ENCODE results near the gene MTG2.

MTG2 gene

DNA sequence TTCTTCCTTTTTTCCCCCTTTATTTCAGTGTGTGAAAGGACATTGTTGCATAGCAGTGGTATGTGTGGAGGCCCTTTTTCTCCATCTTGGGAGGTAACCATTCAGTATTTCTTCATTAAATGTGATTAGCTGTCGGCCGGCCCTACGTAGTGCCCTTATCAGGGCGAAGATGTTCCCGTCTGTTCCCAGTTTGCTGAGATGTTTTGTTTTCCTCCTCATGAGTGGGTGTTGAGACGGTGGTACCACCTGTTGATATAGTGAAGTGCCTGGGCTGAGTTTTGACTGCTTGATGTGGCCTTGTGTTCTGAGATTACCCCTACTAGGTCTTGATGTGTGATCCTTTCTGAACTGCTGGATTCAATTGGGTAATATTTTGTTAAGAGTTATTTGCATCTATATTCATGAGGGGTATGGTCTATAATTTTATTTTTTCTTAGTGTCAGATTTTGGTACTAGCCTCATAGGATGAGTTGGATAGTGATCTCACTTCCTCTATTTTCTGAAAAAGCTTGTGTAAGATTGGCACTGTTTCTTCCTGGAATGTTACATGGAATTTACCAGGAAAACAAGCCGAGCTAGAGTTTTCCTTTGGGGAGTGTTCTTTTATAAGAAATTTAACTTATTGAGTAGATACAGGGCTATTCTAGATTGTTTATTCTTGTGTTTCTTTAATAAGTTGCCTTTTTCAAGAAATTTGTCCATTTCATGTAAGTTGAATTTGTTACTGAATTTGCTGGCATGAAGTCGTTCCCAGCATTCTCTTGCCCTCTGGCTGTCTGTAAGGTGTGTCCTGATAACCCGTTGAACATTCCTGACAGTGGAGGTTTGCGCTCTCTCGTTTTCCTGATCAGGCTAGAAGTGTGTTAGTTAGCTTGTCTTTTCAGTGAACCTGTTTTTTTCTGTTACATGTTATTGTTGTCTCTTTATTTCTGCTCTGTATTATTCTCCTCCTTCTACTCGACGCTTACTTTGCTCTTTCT lies 4.3 kb downstream of the MTG2 start:
- no peak for DNase-seq (ENCODE audit: low spot score)

DNA sequence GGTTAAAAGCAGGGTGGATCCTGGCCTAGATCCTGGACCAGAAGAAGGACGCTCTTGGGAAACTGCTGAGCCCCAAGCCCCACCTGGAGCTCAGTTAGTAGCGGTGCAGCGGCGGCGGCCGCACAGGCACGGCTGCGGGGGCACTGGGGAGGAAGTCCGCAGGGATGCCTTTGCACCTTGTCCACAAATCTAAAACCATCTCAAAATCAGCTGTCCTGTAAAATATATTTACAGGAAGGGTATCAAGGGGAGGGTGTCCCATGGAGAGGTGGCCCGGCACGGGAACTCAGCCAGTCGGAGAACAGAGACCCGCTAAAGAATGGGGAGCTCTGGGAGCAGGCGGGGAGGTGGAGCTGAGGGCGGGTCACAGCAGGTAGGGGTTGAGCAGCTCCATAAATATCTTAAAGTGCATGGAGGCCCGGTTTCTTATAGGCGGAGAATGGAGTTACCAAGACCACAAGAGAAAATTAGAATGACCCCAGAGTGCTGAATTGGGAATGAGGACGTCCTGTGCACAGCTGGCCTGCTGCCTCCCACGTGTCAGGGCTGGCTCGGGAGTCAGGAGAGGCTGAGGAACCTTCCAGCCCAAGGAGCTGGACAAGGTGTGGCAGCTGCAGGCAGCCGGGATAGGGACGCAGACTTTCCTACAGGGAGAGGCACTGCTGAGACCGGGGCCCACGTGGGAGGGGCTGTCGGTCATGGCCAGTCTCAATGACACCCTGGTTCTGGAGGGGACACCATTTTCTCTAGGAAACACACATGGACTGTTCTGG lies 8.0 kb downstream of the MTG2 start:
- DNase-seq (ENCODE audit: low spot score), result no peak

DNA sequence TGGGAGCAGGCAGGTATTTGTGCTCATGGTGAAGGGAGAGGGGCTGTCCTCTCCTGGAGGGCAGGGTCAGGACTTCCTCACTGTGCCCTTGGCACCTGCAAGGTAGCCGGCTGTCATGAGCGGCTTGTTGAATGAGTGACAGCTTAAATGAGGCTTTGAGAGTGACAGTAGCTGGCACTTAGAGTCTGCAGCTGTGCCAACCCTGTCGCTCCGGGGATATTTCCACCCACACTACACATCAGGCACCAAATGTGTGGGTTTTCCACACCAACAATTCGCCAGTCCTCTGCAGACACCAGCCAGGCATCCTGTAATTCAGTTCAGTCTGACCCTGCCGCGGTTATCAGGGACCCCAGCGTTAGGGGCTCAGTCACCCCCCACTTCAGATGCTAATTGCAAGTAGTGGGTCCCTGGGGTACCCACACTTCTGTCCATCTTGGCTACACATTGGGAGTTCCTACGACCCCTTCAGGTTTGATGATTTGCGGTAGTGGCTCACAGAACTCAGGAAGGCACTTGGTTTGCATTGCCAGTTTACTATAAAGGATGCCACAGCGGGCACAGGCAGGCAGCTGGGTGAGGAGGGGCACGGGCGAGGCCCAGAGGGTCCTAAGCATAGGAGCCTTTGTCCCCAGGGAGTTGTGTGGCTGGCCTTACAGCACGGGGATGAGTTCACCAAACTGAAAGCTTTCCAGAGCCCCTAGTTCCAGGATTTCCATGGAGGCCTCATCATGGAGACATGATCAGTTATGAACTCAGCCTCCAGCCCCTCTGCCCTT lies 9.1 kb downstream of the MTG2 start:
- no peak for DNase-seq (ENCODE audit: low spot score)

DNA sequence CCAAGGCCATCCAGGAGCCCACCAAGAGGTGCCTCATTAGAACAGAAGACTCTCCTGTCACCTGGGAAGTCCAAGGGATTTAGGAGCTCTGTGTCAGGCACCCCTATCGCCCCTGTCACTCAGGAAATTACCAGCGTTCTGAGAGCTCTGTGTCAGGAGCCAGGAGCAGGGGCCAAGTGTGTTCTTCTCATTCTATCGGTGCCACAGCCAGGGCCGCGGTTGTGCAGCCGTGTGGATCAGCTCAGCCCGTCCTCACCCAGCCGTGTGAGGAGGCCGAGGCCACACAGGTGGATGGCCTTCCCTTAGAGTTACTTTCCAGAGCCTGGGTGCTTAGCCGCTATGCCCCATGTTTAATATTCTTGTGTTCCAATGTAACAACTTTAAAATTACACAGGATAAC lies 9.8 kb downstream of the MTG2 start:
- DNase-seq (ENCODE audit: low spot score), result no peak

DNA sequence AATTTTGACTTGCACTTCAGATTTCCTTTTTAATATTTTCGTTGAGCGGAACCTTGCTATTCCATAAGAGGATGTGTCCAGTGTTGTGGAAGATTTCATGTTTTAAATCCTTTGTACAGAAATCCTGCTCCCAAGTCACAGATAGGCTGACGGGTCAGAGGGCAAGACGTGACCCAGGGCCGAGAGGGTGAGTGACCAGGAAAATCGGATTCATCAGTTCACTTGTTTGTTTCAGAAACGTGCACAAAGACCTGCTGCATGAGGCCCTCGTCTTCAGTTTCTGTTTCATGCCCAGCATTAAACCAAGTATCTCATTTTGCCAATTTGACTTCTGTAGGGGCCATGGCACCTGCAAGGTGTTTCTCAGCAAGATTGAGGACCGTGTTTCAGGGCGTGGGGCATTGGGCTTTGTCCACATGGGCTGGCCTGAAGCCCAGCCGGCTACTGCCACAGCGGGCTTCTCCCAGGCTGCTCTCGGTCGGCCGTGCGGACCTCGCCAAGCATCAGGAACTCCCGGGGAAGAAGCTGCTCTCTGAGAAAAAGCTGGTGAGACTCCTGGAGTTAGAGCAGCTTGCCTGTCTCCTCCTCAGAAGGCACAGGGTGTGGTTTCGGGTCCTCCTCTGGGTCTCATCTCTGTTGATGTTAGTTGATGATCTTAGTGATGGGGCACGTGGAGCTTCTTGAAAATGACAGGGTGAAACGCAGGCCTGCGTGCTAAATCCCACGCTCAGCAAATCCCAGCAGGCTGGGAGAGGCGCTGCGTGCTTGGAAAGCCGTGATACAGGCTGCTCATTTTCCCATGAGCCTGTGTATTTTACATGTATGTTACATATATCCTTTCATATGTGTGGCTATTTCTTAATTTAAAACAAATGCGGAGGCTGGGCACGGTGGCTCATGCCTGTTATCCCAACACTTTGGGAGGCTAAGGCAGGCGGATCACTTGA lies 10.5 kb downstream of the MTG2 start:
- DNase-seq (ENCODE audit: low spot score), result no peak

DNA sequence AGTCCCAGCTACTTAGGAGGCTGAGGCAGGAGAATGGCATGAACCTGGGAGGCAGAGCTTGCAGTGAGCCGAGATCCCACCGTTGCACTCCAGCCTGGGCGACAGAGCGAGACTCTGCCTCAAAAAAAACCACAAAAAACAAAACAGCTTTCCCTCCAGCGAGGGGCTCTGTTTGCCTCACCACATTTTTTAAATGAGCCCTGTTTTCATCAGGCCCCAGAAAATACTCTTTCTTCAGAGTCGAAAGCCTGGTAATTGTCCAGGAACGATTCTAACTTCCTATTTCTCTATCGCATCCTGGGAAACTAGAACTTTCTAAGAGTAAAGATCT lies 12.2 kb downstream of the MTG2 start:
- no peak for DNase-seq (ENCODE audit: low spot score)

DNA sequence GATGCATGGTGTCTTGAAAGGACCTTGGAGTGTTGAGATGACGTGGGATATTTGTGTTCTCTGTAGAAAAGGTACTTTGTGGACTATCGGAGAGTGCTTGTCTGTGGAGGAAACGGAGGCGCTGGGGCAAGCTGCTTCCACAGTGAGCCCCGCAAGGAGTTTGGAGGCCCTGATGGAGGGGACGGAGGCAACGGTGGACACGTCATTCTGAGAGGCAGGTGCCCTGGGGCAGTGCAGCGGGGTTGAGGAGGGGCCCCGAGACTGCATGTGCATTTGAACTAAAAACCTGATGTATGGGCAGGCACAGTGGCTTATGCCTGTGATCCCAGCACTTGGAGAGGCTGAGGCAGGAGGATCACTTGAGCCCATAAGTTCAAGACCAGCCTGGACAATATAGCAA lies 12.9 kb downstream of the MTG2 start:
- DNase-seq (ENCODE audit: low spot score), result no peak

DNA sequence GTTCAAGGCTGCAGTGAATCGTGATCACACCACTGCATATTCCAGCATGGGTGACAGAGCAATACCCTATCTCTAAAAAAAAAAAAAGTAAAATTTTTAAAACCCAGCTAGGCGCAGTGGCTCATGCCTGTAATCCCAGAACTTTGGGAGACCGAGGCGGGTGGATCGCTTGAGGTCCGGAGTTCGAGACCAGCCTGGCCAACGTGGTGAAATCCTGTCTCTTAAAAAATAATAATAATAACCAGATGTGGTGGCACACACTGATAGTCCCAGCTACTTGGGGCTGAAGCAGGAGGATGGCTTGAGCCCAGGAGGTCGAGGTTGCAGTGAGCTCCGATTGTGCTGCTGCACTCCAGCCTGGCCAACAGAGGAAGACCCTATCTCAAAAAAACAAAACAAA lies 13.5 kb downstream of the MTG2 start:
- no peak for DNase-seq (ENCODE audit: low spot score)

DNA sequence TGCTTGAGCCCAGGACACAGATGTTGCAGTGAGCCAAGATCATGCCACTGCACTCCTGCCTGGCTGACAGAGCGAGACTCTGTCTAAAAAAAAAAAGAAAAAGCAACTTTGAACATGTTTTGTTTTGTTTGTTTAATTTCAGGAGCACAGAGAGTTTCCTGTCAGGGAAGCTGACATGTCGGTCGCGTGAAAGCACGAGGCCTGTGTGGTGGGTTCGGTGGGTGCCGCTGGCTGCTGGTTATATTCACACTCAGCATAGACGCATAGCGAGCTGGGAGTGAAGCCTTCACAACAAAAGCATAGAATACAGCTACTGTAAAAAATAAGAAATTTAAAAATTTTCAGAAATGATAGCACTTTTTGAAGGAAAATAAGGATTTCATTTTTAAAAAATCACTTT lies 14.5 kb downstream of the MTG2 start:
- DNase-seq (ENCODE audit: low spot score), result no peak

DNA sequence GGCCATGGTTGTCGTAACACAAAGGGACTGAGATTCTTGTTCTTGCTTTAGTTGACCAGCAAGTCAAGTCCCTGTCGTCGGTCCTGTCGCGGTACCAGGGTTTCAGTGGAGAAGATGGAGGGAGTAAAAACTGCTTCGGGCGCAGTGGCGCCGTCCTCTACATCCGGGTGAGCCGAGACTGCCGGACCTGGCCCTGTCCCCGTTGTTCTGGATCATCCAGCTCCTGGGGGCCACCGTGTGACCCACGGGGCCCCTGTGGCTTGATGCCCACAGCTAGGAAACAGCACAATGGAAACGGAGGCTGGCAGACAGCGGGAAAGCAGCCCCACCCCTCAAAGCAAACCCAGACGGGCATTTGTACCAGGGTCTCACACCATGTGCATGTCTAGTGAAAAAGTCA lies 15.0 kb downstream of the MTG2 start:
- no peak for DNase-seq (ENCODE audit: low spot score)

DNA sequence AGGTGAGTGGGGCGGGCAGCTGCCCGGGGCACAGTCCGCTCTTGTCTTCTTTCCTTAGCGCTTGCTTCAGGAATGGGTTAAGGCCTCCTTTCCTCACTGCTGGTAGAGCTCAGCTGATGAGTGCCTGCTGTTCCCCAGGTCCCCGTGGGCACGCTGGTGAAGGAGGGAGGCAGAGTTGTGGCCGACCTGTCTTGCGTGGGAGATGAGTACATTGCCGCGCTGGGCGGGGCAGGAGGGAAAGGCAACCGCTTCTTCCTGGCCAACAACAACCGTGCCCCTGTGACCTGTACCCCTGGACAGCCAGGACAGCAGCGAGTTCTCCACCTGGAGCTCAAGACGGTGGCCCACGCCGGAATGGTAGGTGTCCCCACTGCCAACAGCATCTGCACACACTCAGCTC lies 15.7 kb downstream of the MTG2 start:
- DNase-seq (ENCODE audit: low spot score), result no peak

DNA sequence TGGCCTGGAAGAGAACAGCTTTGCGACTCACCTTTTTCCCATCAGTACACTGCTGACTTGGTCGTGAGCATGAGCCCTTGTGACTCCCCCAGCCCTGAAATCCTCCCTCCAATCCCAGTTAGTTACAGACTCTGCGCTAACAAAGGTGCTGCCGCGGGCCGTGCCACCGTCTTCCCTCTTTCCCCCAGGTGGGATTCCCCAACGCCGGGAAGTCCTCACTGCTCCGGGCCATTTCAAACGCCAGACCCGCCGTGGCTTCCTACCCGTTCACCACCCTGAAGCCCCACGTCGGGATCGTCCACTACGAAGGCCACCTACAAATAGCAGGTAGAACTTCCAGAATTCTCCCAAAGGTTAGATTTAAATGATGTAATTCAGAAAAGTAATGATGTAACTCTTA lies 16.1 kb downstream of the MTG2 start:
- DNase-seq (ENCODE audit: low spot score), result no peak

DNA sequence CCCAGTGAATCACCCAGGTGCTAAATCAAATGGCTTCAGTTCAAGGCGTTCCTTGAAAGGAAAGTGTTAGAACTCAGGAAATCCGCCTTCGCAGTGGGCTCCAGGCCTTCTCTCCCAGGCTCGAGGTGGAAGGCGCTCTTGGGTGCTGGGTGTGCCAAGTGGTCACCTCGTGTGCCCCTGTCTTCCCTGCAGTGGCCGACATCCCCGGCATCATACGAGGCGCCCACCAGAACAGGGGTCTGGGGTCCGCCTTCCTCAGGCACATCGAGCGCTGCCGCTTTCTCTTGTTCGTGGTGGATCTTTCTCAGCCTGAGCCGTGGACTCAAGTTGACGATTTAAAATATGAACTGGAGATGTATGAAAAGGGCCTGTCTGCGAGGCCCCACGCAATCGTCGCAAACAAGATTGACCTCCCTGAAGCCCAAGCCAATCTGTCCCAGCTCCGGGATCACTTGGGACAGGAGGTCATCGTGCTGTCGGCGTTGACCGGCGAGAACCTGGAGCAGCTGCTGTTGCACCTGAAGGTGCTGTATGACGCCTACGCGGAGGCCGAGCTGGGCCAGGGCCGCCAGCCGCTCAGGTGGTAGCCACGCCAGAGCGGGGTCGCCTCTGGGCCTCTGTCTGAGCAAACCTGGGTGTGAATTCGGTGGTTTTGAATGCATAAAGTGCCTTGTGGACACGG lies 17.8 kb downstream of the MTG2 start:
- no peak for DNase-seq (ENCODE audit: low spot score)

DNA sequence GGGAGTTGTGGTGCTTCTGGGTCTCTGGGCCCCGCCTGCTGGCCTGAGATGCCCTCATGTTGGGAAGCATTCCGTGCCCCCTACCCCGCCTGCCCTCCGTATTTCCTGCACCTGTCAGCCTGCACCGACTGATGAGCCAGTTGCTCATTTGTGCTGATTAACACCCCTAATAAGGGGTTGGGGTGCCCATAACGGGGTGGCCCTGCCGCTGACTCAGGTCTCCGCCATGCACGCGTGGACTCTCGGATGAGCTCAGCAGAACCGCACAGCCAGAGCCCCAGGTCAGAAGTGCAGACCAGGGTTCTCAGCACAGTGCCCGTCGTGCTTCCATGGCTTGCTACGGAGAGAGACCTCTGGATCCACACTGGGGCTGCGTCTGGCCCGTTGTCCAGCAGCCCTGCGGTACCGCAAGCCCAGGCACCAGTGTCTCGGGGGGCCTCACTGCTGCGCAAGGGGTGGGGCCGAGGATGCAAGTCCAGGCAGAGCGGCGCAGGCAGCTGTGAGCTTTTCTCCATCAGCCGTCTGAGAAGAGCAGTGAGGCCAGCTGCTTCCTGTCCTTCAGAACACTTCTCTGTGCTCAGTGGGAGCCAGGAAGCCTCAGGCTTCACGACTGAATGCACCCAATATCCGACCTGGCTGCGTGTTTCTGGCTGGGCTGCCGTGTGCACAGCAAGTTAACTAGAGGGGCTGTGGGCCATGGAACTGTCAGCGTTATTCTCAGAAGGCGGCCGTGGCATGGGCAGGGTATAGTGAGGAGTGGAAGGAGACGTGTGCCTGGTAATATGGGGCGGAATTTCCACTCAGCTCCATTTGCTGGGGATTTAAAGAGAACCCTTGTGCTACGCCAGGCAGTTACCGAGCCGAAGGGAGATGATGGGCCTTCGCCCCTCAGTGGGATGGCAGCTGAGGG lies 18.6 kb downstream of the MTG2 start:
- DNase-seq (ENCODE audit: low spot score), result no peak

DNA sequence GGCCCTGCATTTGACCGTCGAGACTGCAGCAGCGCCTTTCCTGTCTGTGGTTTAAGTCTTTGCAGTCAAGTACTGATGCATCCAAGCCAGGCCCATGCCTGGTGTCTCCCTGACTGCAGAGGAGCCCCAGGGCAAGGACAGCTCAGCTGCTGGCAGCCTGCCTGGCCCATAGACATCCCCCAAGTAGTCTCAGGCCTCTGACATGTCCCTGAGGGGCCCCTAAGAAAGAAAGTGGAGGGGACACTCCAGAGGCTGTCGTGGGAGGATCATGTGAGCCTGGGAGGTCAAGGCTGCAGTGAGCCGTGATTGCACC lies 19.2 kb downstream of the MTG2 start:
- no peak for DNase-seq (ENCODE audit: low spot score)

DNA sequence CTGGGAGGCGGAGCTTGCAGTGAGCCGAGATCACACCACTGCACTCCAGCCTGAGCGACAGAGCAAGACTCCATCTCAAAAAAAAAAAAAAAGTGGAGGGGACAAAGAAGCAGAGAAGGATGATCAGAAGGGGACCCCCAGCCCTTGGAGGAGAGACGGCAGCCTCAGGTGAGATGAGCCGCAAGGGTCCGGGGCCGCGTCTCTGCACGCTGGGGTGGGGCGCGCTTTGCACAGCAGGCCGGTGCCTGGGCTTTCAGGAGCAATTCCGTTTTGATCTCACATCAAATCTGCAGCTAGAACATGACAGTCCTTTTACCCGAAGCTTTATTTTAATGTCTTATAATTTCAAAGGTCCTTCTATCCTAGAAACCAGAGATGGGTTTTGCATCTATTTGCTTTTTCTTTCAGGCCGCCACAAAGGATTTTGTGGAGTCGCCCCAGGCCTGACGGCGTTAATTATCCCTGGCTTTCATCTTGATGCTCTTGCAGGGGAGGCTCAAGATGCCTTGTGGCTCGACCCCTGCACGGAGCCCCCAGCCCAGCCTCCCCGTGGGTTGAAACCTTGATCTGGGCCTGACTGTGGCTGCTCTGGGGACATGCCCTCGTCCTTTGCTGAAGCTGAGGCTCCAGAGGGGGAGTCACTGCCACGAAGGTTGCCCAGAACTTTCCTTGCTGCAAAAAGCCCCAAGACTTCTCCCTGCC lies 20.0 kb downstream of the MTG2 start:
- DNase-seq (ENCODE audit: low spot score), result no peak

DNA sequence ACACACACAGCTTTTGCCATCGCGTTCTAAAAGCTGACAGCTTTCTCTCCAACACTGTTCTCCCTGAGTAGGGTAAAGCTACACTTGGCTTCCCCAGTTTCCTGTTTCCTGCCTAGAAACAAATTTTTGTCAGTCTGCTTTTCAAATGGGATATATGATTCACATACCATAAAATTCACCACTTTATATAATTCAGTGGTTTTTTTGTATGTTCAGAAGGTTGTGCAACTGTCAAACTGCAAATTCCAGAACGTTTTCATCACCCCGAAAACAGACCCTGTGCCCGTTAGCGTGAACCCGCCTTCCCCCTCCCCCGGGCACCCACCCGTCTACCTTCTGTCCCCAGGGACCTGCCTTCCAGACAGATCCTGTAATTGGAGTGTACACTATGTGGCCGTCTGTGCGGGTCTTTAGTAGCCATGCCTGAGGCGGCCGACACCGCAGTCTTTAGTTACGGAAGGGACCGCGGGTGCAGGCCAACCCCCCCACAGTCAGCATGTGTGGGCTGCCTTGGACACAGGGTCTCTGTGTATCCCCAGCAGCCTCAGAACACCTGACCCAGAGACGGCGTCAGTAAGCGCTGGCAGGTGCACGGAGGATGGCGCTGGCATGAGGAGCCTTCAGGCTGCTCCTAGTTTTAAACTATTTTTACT lies 20.7 kb downstream of the MTG2 start:
- DNase-seq (ENCODE audit: low spot score), result no peak

DNA sequence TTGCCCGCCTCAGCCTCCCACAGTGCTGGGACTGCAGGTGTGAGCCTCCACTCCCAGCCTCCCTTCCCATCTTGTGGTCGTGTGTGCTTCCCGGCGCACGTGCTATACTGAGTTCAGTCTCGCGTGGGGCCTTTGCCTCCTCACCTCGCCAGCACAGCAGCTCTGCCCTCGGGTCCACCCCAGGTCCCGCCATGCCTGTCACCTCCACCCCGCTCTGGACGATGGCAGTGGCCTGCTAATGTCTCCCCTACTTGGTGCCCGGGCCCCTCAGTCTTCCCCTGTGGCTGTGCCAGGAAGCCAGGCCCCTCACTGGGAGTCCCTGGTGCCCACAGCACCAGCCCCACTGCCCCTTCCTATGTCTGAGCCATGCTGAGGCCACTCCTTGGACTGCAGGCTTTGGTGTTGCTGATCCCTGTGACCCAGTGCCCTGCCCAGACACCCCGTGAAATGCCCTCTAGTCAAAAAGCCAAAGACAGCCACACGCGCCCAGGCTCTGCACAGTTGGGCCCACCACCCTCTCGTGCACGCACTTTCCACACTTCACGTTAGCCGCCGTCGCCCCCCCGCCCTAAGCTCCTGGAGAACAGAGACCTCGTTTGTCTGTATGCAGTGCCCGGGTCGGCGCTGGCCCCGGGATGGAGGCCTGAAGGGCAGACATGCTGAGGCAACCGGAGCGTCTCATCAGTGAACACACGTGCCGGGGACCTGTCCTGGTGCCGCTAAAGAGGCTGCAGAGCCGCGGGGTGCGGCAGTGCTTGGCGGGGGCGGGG lies 23.0 kb downstream of the MTG2 start:
- DNase-seq (ENCODE audit: low spot score), result no peak
